ENCODE data around the gene STEAP1B.

Gene STEAP1B

DNA sequence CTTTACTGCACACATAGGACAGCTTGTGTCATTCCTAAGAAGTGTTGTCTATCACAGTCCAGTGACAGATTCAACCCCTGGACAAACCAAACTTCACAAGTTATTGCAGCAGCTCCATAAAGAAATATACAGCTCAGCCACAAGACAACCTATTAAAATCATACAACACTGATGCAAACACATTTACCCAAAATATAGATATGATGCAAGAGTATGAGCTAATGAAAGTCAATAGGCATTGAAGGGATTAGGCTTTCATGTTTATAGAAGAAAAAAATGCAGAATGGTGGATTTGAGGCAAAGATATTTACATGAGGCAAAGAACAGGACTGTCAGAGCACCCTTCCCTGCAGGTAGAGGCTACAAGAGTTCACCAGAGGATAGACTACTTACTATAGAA, 128.1 kb downstream of the STEAP1B start:
- no peaks in the 10 kb centered on the region for H3K27me3 ChIP-seq (ENCODE audit: insufficient read depth, low read length)
- H3K9me3 ChIP-seq (ENCODE audit: low read length), result no peaks in the 10 kb centered on the region
- H2AFZ ChIP-seq (ENCODE audit: low read depth, low read length), result no peak overlapping the region
- no peaks in the 10 kb centered on the region for H3K36me3 ChIP-seq (ENCODE audit: insufficient read depth, low read length)
- H3K4me1 ChIP-seq (ENCODE audit: insufficient read depth, low read length), result no peaks in the 10 kb centered on the region
- H3K4me3 ChIP-seq (ENCODE audit: low read length), result no peak overlapping the region

All from neuron (in vitro differentiated cells).